Body of pancreas (tissue), 4 donors: ENCODE measurements around the gene MEAF6.

Experiments
- POLR2A ChIP-seq, 3 donors: fragments of 450-650 bp; IDR thresholded peaks; one replicate each; pipeline ENCODE4 v1.6.1; 2016; ENCODE audit warnings: antibody characterized with exemption in 3 of 3, mild to moderate bottlenecking in 2 of 3
- TF ChIP-seq, protein P1 (sequence below), 7 experiments: fragments of 450-650 bp in 4 of 7; fragments of 200-600 bp in 3 of 7; sonication (generic) in 3 of 7; IDR thresholded peaks; one replicate each; pipeline ENCODE4 v1.5.1; 2016 to 2019; ENCODE audit warnings: antibody characterized with exemption in 7 of 7

DNA sequence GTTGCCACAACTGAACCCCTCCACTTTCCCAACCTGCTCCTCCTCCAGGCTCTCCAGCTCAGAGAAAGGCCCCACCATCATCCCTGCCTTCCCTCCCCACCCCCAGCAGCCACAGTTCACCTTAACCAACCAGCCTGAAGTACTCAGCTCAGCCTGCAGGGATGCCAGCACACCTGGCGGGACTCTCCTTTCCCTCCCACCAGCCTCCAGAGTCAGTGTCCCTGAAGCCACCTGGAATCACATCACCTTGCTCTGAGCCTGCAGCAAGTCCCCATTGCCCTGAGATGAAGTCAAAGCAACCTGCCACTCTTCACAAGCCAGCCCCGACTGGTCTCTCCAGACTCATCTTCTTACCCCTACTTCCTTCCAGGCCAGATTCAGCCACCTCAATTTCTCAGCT, 66.4 kb downstream of the MEAF6 start:
- TF ChIP-seq, protein P1, sequence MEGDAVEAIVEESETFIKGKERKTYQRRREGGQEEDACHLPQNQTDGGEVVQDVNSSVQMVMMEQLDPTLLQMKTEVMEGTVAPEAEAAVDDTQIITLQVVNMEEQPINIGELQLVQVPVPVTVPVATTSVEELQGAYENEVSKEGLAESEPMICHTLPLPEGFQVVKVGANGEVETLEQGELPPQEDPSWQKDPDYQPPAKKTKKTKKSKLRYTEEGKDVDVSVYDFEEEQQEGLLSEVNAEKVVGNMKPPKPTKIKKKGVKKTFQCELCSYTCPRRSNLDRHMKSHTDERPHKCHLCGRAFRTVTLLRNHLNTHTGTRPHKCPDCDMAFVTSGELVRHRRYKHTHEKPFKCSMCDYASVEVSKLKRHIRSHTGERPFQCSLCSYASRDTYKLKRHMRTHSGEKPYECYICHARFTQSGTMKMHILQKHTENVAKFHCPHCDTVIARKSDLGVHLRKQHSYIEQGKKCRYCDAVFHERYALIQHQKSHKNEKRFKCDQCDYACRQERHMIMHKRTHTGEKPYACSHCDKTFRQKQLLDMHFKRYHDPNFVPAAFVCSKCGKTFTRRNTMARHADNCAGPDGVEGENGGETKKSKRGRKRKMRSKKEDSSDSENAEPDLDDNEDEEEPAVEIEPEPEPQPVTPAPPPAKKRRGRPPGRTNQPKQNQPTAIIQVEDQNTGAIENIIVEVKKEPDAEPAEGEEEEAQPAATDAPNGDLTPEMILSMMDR (IDR thresholded peaks at IDR 0.05), result no peak
- TF ChIP-seq POLR2A (IDR thresholded peaks at IDR 0.05), result no peak
